PC-9 (cell line): ENCODE data around the gene RPL14. TPM values are rescaled to one million over a fixed set of nuclear protein-coding genes. Genes with fewer than 3 reads are reported as not detected.

Experiments
- BruUV-seq: library from RNA; stranded (reverse); fragments of 400-500 nt; replicated peaks from 2 replicates; lab custom pipeline; 2021; lab: Mats Ljungman, UMichigan
- CTCF ChIA-PET: fragments of 300-600 bp; sonication (Branson Sonifier 250); formaldehyde crosslinking; loops from one replicate; lab custom pipeline; 2022; ENCODE audit warnings: antibody characterized with exemption; lab: Charles Lee
- POLR2A ChIA-PET: fragments of 300-600 bp; sonication (Branson Sonifier 250); formaldehyde crosslinking; loops from one replicate; lab custom pipeline; 2022; ENCODE audit warnings: antibody characterized with exemption; ENCODE audit not compliant: unreplicated experiment; lab: Charles Lee
- DNase-seq, 2 experiments: peaks; one replicate each; pipeline versions ENCODE4 v3.0.0 to v3.0.0-alpha.2; 2015 to 2022; ENCODE audit warnings: mixed read lengths in 1 of 2
- H2AFZ ChIP-seq: fragments of 200-600 bp; sonication (generic); 2 replicates; pipeline ENCODE4 v1.8.1; 2017; ENCODE audit warnings: antibody characterized with exemption
- H3F3A ChIP-seq: fragments of 200-600 bp; sonication (generic); 2 replicates; pipeline ENCODE4 v1.8.1; 2017; ENCODE audit warnings: antibody characterized with exemption, mild to moderate bottlenecking, low read depth; ENCODE audit not compliant: insufficient read depth
- H3K27ac ChIP-seq: fragments of 200-600 bp; sonication (generic); 2 replicates; pipeline ENCODE4 v1.6.1; 2016; ENCODE audit warnings: mixed run types
- H3K27me3 ChIP-seq: fragments of 200-600 bp; sonication (generic); 2 replicates; pipeline ENCODE4 v1.6.1; 2016; ENCODE audit warnings: low read depth, mixed run types; ENCODE audit not compliant: insufficient read depth
- H3K36me3 ChIP-seq: fragments of 200-600 bp; sonication (generic); 2 replicates; pipeline ENCODE4 v1.6.1; 2016; ENCODE audit warnings: low read depth, mixed run types
- H3K4me1 ChIP-seq: fragments of 200-600 bp; sonication (generic); replicated peaks from 2 replicates; pipeline ENCODE4 v1.6.1; 2016; ENCODE audit warnings: mixed run types; ENCODE audit not compliant: insufficient read depth
- H3K4me2 ChIP-seq: fragments of 200-600 bp; sonication (generic); 2 replicates; pipeline ENCODE4 v1.6.1; 2017; ENCODE audit warnings: mixed run types
- H3K4me3 ChIP-seq: fragments of 200-600 bp; sonication (generic); 2 replicates; pipeline ENCODE4 v1.6.1; 2016; ENCODE audit warnings: mixed run types
- H3K79me2 ChIP-seq: fragments of 200-600 bp; sonication (generic); 2 replicates; pipeline ENCODE4 v1.6.1; 2017; ENCODE audit warnings: low read depth, mixed run types
- H3K9me2 ChIP-seq: fragments of 200-600 bp; sonication (generic); 2 replicates; pipeline ENCODE4 v1.8.1; 2017; ENCODE audit warnings: mild to moderate bottlenecking; ENCODE audit not compliant: insufficient read depth
- H3K9me3 ChIP-seq: fragments of 200-600 bp; sonication (generic); 2 replicates; pipeline ENCODE4 v1.8.1; 2016; ENCODE audit warnings: low read depth; ENCODE audit not compliant: insufficient read depth
- H4K20me1 ChIP-seq: fragments of 200-600 bp; sonication (generic); 2 replicates; pipeline ENCODE4 v1.8.1; 2017; ENCODE audit not compliant: insufficient read depth
- CTCF ChIP-seq: fragments of 200-600 bp; sonication (generic); conservative IDR thresholded peaks from 2 replicates; pipeline ENCODE4 v1.6.1; 2017; ENCODE audit warnings: mixed run types, antibody characterized with exemption, mild to moderate bottlenecking, moderate library complexity
- EZH2 ChIP-seq: fragments of 200-600 bp; sonication (generic); IDR thresholded peaks from 2 replicates; pipeline ENCODE4 v1.8.0; 2017; ENCODE audit warnings: antibody characterized with exemption, low read depth
- intact Hi-C: fragments of 100-400 bp; cut with micrococcal nuclease; formaldehyde crosslinking; loops from one replicate; pipeline ENCODE4 v1.10.0; 2022; ENCODE audit not compliant: unreplicated experiment
- total RNA-seq: library from RNA; stranded (reverse); gene quantifications from 2 replicates; pipeline ENCODE4 v1.2.3, GENCODE V29; 2021

The RPL14 gene
- total RNA-seq, 1 experiment from 2014 or later: 2,201 TPM

- CTCF ChIA-PET: no interaction called here
- no peak for DNase-seq
- H3K4me2 ChIP-seq: no peak overlapping the region
- peaks cover 12% of the 10 kb centered on the region; the same call in 1 of the 2 replicates for H3K9me3 ChIP-seq
- H3K27ac ChIP-seq: no peak overlapping the region
- H2AFZ ChIP-seq: no peak overlapping the region
- TF ChIP-seq CTCF: no peak
- no peak for TF ChIP-seq EZH2
- POLR2A ChIA-PET: no interaction called here
- H3K79me2 ChIP-seq: no peaks in the 10 kb centered on the region
- no peaks in the 10 kb centered on the region for H4K20me1 ChIP-seq
- no peaks in the 10 kb centered on the region for H3K27me3 ChIP-seq
- H3K36me3 ChIP-seq: peaks cover 6% of the 10 kb centered on the region; the same call in 1 of the 2 replicates
- no TSS peak for BruUV-seq
- intact Hi-C loops: no loop called here
- H3K4me3 ChIP-seq: no peak overlapping the region
- H3K4me1 ChIP-seq: no peaks in the 10 kb centered on the region
- no peaks in the 10 kb centered on the region for H3F3A ChIP-seq
- no peaks in the 10 kb centered on the region for H3K9me2 ChIP-seq
Observed at GRCh38 chr3:40490916-40491315, 33.8 kb downstream of the RPL14 start.

- Histone ChIP-seq H3K9me3 (no peaks in the 10 kb centered on the region), H3K4me3 (no peak overlapping the region), H3K79me2 (no peaks in the 10 kb centered on the region), H3K4me1 (no peaks in the 10 kb centered on the region), H3K36me3 (no peaks in the 10 kb centered on the region), H3K4me2 (no peak overlapping the region), H3K9me2 (no peaks in the 10 kb centered on the region), H4K20me1 (no peaks in the 10 kb centered on the region), H3K27me3 (no peaks in the 10 kb centered on the region), H2AFZ (no peak overlapping the region), H3F3A (no peaks in the 10 kb centered on the region), H3K27ac (no peak overlapping the region)
- TF ChIP-seq CTCF (no peak), EZH2 (no peak)
- no TSS peak for BruUV-seq
- no peak for DNase-seq
- ChIA-PET CTCF (no interaction called here), POLR2A (no interaction called here)
- intact Hi-C loops: no loop called here
Observed at GRCh38 chr3:40494698-40495097, 37.6 kb downstream of the RPL14 start.

- TF ChIP-seq EZH2 (no peak), CTCF (no peak)
- ChIA-PET POLR2A (no interaction called here), CTCF (no interaction called here)
- Histone ChIP-seq H3F3A (no peaks in the 10 kb centered on the region), H3K4me3 (no peak overlapping the region), H3K9me2 (no peaks in the 10 kb centered on the region), H3K36me3 (no peaks in the 10 kb centered on the region), H3K9me3 (no peaks in the 10 kb centered on the region), H3K27ac (no peak overlapping the region), H3K4me2 (no peak overlapping the region), H3K4me1 (no peaks in the 10 kb centered on the region), H3K27me3 (no peaks in the 10 kb centered on the region), H3K79me2 (no peaks in the 10 kb centered on the region), H4K20me1 (no peaks in the 10 kb centered on the region), H2AFZ (no peak overlapping the region)
- BruUV-seq: no TSS peak
- no peak for DNase-seq
- intact Hi-C loops: no loop called here
Observed at GRCh38 chr3:40497288-40497687, 40.1 kb downstream of the RPL14 start.
